ENCODE results near the gene EPB41L1. TPM values are rescaled to one million over a fixed set of nuclear protein-coding genes. Genes with fewer than 3 reads are reported as not detected.
A peak's percentile ranks its signal among the peaks of the same experiment; 100 is the strongest.

The EPB41L1 gene
- total RNA-seq, 2 donors from 2014 or later: 0.23 to 0.40 TPM

DNA sequence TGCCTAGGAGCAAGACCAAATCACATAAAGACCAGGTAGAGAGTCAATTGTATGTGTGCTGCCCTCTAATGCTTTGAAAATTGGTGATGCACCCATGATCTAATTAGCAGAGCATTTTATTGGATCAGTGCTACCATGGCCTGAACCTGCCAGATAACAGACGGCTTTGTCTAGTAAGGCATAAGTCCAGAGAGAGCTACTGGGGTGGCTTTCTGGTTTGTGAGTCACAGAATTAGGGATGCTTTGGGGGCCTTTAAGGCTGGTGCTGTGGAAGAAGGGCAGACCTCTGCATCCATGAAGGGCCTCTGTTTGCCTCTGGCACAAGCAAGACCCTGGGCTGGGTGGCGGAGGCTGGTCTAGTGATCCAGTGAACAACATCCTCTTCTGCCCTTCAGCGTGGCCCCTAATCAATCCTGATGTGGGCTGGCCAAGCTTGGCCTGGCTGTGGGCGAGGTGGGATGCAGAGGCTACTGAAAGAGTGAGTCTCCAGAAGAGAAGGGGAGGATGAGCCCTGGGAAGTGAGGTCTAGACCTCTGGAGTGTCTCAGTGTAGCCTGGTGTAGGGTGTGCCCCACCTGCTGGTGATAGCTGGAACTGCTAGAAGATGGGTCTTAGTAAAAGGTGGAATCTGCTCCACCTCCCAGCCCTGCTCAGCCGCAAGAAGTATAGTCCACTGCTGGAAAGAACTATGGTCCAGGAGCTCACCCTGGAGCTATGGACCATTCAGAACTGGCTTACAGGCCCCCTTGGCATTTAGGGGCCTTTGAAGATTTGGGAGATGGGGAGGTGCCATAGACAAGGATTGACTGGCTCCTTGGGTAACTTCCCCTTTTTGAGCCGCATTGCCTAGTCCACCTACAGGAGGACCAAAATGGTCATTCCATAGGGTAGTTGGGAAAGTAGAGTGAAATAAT lies 45.1 kb downstream of the EPB41L1 start:
- Mint-ChIP-seq H3K36me3 (ENCODE audit: low read depth) (no peaks in the 10 kb centered on the region), H3K4me3 (no peak overlapping the region), H3K27me3 (peaks cover 40% of the 10 kb centered on the region), H3K27ac (peak overlapping the region; percentile 65), H3K4me1 (peaks cover 9% of the 10 kb centered on the region)
- DNase-seq (peak; percentile 41 to 71 (median 44)), ATAC-seq (peak; percentile 82)
- no peaks in the 10 kb centered on the region for H3K9me3 ChIP-seq (ENCODE audit: control insufficient read depth, low read length, poor library complexity, severe bottlenecking)

DNA sequence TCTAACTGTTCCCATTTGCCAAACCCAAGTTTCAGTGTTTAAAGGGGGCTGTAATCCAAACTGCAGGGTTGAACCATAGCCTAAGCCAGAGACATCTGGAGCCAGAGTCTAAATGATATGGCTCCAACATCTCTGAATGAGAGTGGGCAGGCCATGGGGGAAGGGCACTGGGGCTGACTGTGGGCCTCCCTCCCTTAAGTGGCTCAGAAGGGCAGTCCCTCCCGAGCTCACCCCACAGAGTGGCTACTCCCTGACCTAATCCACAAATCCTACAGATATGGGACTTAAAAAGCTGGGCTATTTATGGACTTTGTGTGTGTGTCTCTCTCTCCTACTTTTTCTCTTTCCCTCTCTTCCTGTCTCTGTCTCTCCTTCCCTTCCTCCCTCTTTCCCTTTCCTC lies 45.9 kb downstream of the EPB41L1 start:
- peaks cover 9% of the 10 kb centered on the region for H3K4me1 Mint-ChIP-seq
- ATAC-seq: no peak
- no peak for DNase-seq
- no peaks in the 10 kb centered on the region for H3K9me3 ChIP-seq (ENCODE audit: control insufficient read depth, low read length, poor library complexity, severe bottlenecking)
- no peak overlapping the region for H3K27ac Mint-ChIP-seq
- peaks cover 33% of the 10 kb centered on the region for H3K27me3 Mint-ChIP-seq
- no peaks in the 10 kb centered on the region for H3K36me3 Mint-ChIP-seq (ENCODE audit: low read depth)
- no peak overlapping the region for H3K4me3 Mint-ChIP-seq

DNA sequence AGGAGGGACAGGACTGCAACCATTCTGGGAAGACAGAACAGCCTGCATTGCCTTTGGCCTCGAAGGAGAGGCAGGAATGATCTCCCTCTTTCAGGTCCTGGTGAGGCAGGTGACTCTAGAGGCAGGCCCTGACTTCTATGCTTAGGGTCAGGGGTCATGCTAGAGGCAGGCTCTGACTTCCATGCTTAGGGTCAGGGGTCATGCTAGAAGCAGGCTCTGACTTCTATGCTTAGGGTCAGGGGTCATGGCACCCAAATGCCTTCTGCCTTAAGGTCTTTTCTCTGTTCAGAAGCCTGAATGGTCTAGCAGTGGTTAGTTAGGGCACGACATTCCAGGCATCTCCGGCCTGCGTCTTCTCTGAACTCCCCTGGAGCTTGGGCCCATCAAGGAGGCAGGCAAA lies 46.7 kb downstream of the EPB41L1 start:
- DNase-seq: no peak
- Mint-ChIP-seq H3K27me3 (peaks cover 35% of the 10 kb centered on the region), H3K4me3 (no peak overlapping the region), H3K27ac (no peak overlapping the region), H3K4me1 (peaks cover 9% of the 10 kb centered on the region), H3K36me3 (ENCODE audit: low read depth) (no peaks in the 10 kb centered on the region)
- no peak for ATAC-seq
- no peaks in the 10 kb centered on the region for H3K9me3 ChIP-seq (ENCODE audit: control insufficient read depth, low read length, poor library complexity, severe bottlenecking)

GRCh38 chr20:36202891-36203338 lies 48.4 kb downstream of the EPB41L1 start:
- H3K27ac Mint-ChIP-seq: no peak overlapping the region

DNA sequence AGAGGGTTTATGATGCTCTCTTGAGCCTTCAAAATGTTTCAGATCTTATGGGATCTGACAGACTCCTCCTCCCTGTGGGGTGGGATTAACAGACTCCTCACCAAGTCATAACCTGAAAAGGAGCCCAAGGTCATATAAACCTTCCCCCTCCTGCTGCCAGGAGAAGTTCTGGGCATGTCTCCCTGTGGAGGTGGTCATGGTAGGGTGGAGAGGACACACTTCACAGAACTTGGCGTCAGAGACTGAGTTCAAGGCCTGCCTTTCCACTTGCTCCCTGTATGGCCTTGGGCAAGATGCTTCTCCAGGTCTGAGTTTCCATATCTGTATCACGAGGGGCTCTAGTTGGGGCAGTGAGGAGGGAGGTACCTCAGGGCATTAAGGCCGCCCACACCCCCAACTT lies 49.3 kb downstream of the EPB41L1 start:
- no peak for DNase-seq

More at GRCh38 chr20:36202891-36203338, 48.4 kb downstream of the EPB41L1 start:
- Mint-ChIP-seq H3K4me3 (no peak overlapping the region), H3K4me1 (peaks cover 9% of the 10 kb centered on the region), H3K27me3 (peaks cover 32% of the 10 kb centered on the region), H3K36me3 (ENCODE audit: low read depth) (no peaks in the 10 kb centered on the region)
- no peaks in the 10 kb centered on the region for H3K9me3 ChIP-seq (ENCODE audit: control insufficient read depth, low read length, poor library complexity, severe bottlenecking)
- peak; percentile 62 to 76 (median 69) for DNase-seq
- ATAC-seq: peak; percentile 84

GRCh38 chr20:36205026-36205425 lies 50.5 kb downstream of the EPB41L1 start:
- no peaks in the 10 kb centered on the region for H3K36me3 Mint-ChIP-seq (ENCODE audit: low read depth)
- no peaks in the 10 kb centered on the region for H3K9me3 ChIP-seq (ENCODE audit: control insufficient read depth, low read length, poor library complexity, severe bottlenecking)
- no peak overlapping the region for H3K4me3 Mint-ChIP-seq
- ATAC-seq (no peak), DNase-seq (no peak)
- peaks cover 5% of the 10 kb centered on the region for H3K4me1 Mint-ChIP-seq
- H3K27me3 Mint-ChIP-seq: peaks cover 41% of the 10 kb centered on the region
- H3K27ac Mint-ChIP-seq: no peak overlapping the region

More for the DNA sequence above, 49.3 kb downstream of the EPB41L1 start:
- ATAC-seq: no peak
- H3K9me3 ChIP-seq (ENCODE audit: control insufficient read depth, low read length, poor library complexity, severe bottlenecking): no peaks in the 10 kb centered on the region
- Mint-ChIP-seq H3K27ac (no peak overlapping the region), H3K36me3 (ENCODE audit: low read depth) (no peaks in the 10 kb centered on the region), H3K4me1 (peaks cover 9% of the 10 kb centered on the region), H3K4me3 (no peak overlapping the region), H3K27me3 (peaks cover 40% of the 10 kb centered on the region)

GRCh38 chr20:36206068-36206467 lies 51.5 kb downstream of the EPB41L1 start:
- no peaks in the 10 kb centered on the region for H3K9me3 ChIP-seq (ENCODE audit: control insufficient read depth, low read length, poor library complexity, severe bottlenecking)
- no peak overlapping the region for H3K4me3 Mint-ChIP-seq
- no peak overlapping the region for H3K27ac Mint-ChIP-seq
- ATAC-seq (no peak), DNase-seq (no peak)
- no peaks in the 10 kb centered on the region for H3K36me3 Mint-ChIP-seq (ENCODE audit: low read depth)
- peaks cover 45% of the 10 kb centered on the region for H3K27me3 Mint-ChIP-seq
- peaks cover 5% of the 10 kb centered on the region for H3K4me1 Mint-ChIP-seq

DNA sequence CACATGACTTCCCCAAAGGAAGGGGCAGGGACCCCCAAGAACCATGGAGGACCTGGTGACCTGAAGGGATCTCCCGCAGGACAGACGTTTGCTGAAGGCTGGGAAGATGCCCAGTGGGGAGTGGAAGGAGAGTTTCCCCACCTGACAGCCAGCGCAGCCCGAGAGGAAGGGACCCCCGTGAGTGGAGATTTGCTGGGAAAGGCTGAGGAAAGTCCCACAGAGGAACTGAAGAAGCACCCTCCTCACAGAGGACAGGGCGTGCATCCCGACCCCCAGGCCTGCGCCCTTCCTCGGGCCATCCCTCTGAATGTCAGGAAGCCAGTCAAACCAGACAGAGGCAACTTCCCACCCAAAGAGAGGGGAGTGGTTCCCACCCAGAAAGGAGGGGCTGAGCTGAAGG lies 52.1 kb downstream of the EPB41L1 start:
- DNase-seq (no peak), ATAC-seq (no peak)
- H3K9me3 ChIP-seq (ENCODE audit: control insufficient read depth, low read length, poor library complexity, severe bottlenecking): no peaks in the 10 kb centered on the region
- H3K27ac Mint-ChIP-seq: no peak overlapping the region
- peaks cover 5% of the 10 kb centered on the region for H3K4me1 Mint-ChIP-seq
- peaks cover 49% of the 10 kb centered on the region for H3K27me3 Mint-ChIP-seq
- H3K4me3 Mint-ChIP-seq: no peak overlapping the region
- no peaks in the 10 kb centered on the region for H3K36me3 Mint-ChIP-seq (ENCODE audit: low read depth)

- H3K4me1 Mint-ChIP-seq: peaks cover 5% of the 10 kb centered on the region
- H3K27ac Mint-ChIP-seq: no peak overlapping the region
- H3K4me3 Mint-ChIP-seq: no peak overlapping the region
- no peaks in the 10 kb centered on the region for H3K36me3 Mint-ChIP-seq (ENCODE audit: low read depth)
- H3K9me3 ChIP-seq (ENCODE audit: control insufficient read depth, low read length, poor library complexity, severe bottlenecking): no peaks in the 10 kb centered on the region
- ATAC-seq (no peak), DNase-seq (no peak)
- peaks cover 50% of the 10 kb centered on the region for H3K27me3 Mint-ChIP-seq
These were observed 53.1 kb downstream of the EPB41L1 start for GRCh38 chr20:36207602-36208001.

GRCh38 chr20:36208257-36208656 lies 53.7 kb downstream of the EPB41L1 start:
- no peak for ATAC-seq
- Mint-ChIP-seq H3K27ac (no peak overlapping the region), H3K27me3 (peaks cover 50% of the 10 kb centered on the region), H3K4me1 (peaks cover under 1% of the 10 kb centered on the region), H3K36me3 (ENCODE audit: low read depth) (no peaks in the 10 kb centered on the region), H3K4me3 (no peak overlapping the region)
- no peaks in the 10 kb centered on the region for H3K9me3 ChIP-seq (ENCODE audit: control insufficient read depth, low read length, poor library complexity, severe bottlenecking)
- DNase-seq: no peak

GRCh38 chr20:36210436-36211021 lies 56.0 kb downstream of the EPB41L1 start:
- no peaks in the 10 kb centered on the region for H3K9me3 ChIP-seq (ENCODE audit: control insufficient read depth, low read length, poor library complexity, severe bottlenecking)
- Mint-ChIP-seq H3K4me1 (no peaks in the 10 kb centered on the region), H3K36me3 (ENCODE audit: low read depth) (no peaks in the 10 kb centered on the region), H3K27ac (no peak overlapping the region), H3K4me3 (no peak overlapping the region), H3K27me3 (peaks cover 48% of the 10 kb centered on the region)
- ATAC-seq (no peak), DNase-seq (no peak)

DNA sequence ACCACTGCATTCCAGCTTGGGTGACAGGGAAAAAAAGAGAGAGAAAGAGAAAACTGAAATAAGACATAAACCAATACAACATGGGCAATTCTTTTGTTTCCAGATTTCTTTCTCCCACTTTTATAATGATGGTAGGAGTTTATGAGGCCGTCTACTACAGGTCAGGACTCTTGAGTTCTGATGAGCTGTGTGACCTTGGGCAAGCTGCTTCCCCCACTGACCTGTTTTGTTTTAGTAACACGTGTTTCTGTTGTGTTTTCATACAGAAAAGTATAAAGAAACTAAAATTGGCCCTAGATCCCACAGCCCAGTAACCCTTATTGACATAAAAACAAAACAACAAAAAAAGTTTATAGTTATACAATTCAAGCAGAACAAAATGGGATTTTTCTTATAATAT lies 58.8 kb downstream of the EPB41L1 start:
- peaks cover 42% of the 10 kb centered on the region for H3K27me3 Mint-ChIP-seq
- peaks cover 2% of the 10 kb centered on the region for H3K36me3 Mint-ChIP-seq (ENCODE audit: low read depth)
- peaks cover 5% of the 10 kb centered on the region for H3K4me1 Mint-ChIP-seq
- no peak for ATAC-seq
- DNase-seq: no peak
- no peaks in the 10 kb centered on the region for H3K9me3 ChIP-seq (ENCODE audit: control insufficient read depth, low read length, poor library complexity, severe bottlenecking)
- H3K27ac Mint-ChIP-seq: no peak overlapping the region
- no peak overlapping the region for H3K4me3 Mint-ChIP-seq

- ATAC-seq: no peak
- Mint-ChIP-seq H3K4me3 (no peak overlapping the region), H3K27me3 (peaks cover 36% of the 10 kb centered on the region), H3K27ac (no peak overlapping the region), H3K4me1 (peaks cover 5% of the 10 kb centered on the region), H3K36me3 (ENCODE audit: low read depth) (peaks cover 2% of the 10 kb centered on the region)
- H3K9me3 ChIP-seq (ENCODE audit: control insufficient read depth, low read length, poor library complexity, severe bottlenecking): no peaks in the 10 kb centered on the region
- DNase-seq: no peak
These were observed 60.2 kb downstream of the EPB41L1 start for GRCh38 chr20:36214684-36215256.

All from T-helper 17 cell (primary cell).